K562 (cell line): Measurements from ENCODE around the gene BPHL. TPM values are rescaled to one million over a fixed set of nuclear protein-coding genes. Genes with fewer than 3 reads are reported as not detected.
A peak's percentile ranks its signal among the peaks of the same experiment; 100 is the strongest.

Experiments used
- BRF1 ChIP-seq: IDR thresholded peaks from 3 replicates; pipeline ENCODE4 v1.6.1; 2011; ENCODE audit warnings: borderline replicate concordance, mild to moderate bottlenecking; ENCODE audit not compliant: insufficient read length; ENCODE audit errors: extremely low read depth
- CCNT2 ChIP-seq: IDR thresholded peaks from 2 replicates; pipeline ENCODE4 v1.6.1; 2011; ENCODE audit warnings: borderline replicate concordance, low read depth, mild to moderate bottlenecking, moderate library complexity, mixed read lengths, low read length; ENCODE audit not compliant: insufficient read length; ENCODE audit errors: extremely low read depth
- CREB5 ChIP-seq: fragments of 250-450 bp; sonication (Bioruptor Pico); IDR thresholded peaks from 2 replicates; pipeline ENCODE4 v1.5.0; 2020; ENCODE audit warnings: mild to moderate bottlenecking
- FIP1L1 ChIP-seq: fragments of 200-400 bp; formaldehyde crosslinking; IDR thresholded peaks from 2 replicates; pipeline ENCODE4 v1.6.1; 2018; ENCODE audit warnings: mild to moderate bottlenecking, low read depth, low read length; ENCODE audit not compliant: poor library complexity, severe bottlenecking
- FOXK1 ChIP-seq: sonication (generic); formaldehyde crosslinking; IDR thresholded peaks from 2 replicates; pipeline ENCODE4 v1.8.0; 2022; ENCODE audit warnings: missing genetic modification reagents, mild to moderate bottlenecking, borderline replicate concordance
- ILF3 ChIP-seq: fragments of 450-650 bp; IDR thresholded peaks from 2 replicates; pipeline ENCODE4 v1.6.1; 2018; ENCODE audit warnings: antibody characterized with exemption, mild to moderate bottlenecking, moderate library complexity, borderline replicate concordance
- MBD1 ChIP-seq: fragments of 250-450 bp; sonication (Bioruptor Pico); IDR thresholded peaks from 2 replicates; pipeline ENCODE4 v1.8.0; 2022; ENCODE audit warnings: inconsistent platforms
- MCM7 ChIP-seq, 2 experiments: fragments of 450-650 bp; IDR thresholded peaks; 2 replicates each; pipeline ENCODE4 v1.6.1; 2016 to 2018
- NCOA2 ChIP-seq, 2 experiments: fragments of 450-650 bp; IDR thresholded peaks; 2 replicates each; pipeline ENCODE4 v1.6.1; 2018; ENCODE audit warnings: mild to moderate bottlenecking in 2 of 2, moderate library complexity in 1 of 2; ENCODE audit not compliant: partially characterized antibody in 2 of 2
- NRF1 ChIP-seq, 2 experiments: fragments of 450-650 bp; IDR thresholded peaks in 1 of 2; conservative IDR thresholded peaks in 1 of 2; 2 replicates each; pipeline ENCODE4 v1.6.1; 2014; ENCODE audit warnings: mild to moderate bottlenecking in 2 of 2
- PHB2 ChIP-seq: fragments of 450-650 bp; IDR thresholded peaks from 2 replicates; pipeline ENCODE4 v1.6.1; 2017; ENCODE audit warnings: low read depth
- POLR2AphosphoS2 ChIP-seq: IDR thresholded peaks from 2 replicates; pipeline ENCODE4 v1.6.1; 2012; ENCODE audit warnings: low read length, improper control_type of control experiment
- PRPF4 ChIP-seq: fragments of 200-400 bp; formaldehyde crosslinking; IDR thresholded peaks from one replicate; pipeline ENCODE4 v1.6.1; 2017; ENCODE audit warnings: low read length, low read depth, mild to moderate bottlenecking; ENCODE audit not compliant: insufficient read depth, poor library complexity, severe bottlenecking
- RBM17 ChIP-seq: fragments of 200-400 bp; formaldehyde crosslinking; IDR thresholded peaks from 2 replicates; pipeline ENCODE4 v1.6.1; 2017; ENCODE audit warnings: low read depth, mild to moderate bottlenecking, low read length, borderline replicate concordance
- ZFP1 ChIP-seq: fragments of 450-650 bp; formaldehyde crosslinking; IDR thresholded peaks from 2 replicates; pipeline ENCODE4 v1.4.0; 2020; ENCODE audit warnings: mild to moderate bottlenecking, mixed read lengths
- ZFPM2 ChIP-seq: fragments of 250-450 bp; sonication (Bioruptor Pico); IDR thresholded peaks from 2 replicates; pipeline ENCODE4 v1.5.1; 2022; ENCODE audit warnings: mild to moderate bottlenecking
- polyA plus RNA-seq, 8 experiments: library from polyadenylated mRNA; depleted of rRNA in 4 of 8; stranded (reverse) in 5 of 8; unstranded in 3 of 8; fragments of >200 nt; fragmentation: Nextera tagmentation in 2 of 8; fragmentation: Illumina TruSeq in 1 of 8; extraction: Ambion mirVana in 2 of 8; extraction: Trizol in 1 of 8; gene quantifications; 2 replicates each; pipeline versions ENCODE4 v1.2.1 to v1.2.3, GENCODE V29; 2011 to 2014; ENCODE audit warnings: inconsistent platforms in 1 of 8, missing spikeins in 1 of 8
- total RNA-seq, 7 experiments: library from RNA; depleted of rRNA in 6 of 7; stranded (reverse); fragments of >200 nt in 6 of 7; fragmentation: Illumina TruSeq in 2 of 7; extraction: Trizol in 2 of 7; gene quantifications; 2 replicates each; pipeline versions ENCODE4 v1.2.1 to v1.2.3, GENCODE V29; 2011 to 2021; ENCODE audit warnings: low replicate concordance in 1 of 7
- TF ChIP-seq, protein P1 (sequence below), 2 experiments: fragments of 450-650 bp; IDR thresholded peaks; 2 replicates each; pipeline ENCODE4 v1.6.1; 2018; ENCODE audit warnings: mild to moderate bottlenecking in 2 of 2, low read depth in 1 of 2; ENCODE audit not compliant: partially characterized antibody in 2 of 2
- TF ChIP-seq, protein P2 (sequence below): sonication (generic); formaldehyde crosslinking; IDR thresholded peaks from 2 replicates; pipeline ENCODE4 v1.8.0; 2022; ENCODE audit warnings: mild to moderate bottlenecking, missing genetic modification reagents

The BPHL gene
- total and polyA plus RNA-seq, 9 of the 15 experiments (the other 6 are each of a cell fraction or from before 2014, with no cell fraction given) = 3.5 to 17.4 (median 8.2) TPM

GRCh38 chr6:3159805-3160781 lies 41.6 kb downstream of the BPHL start (continued):
- TF ChIP-seq CCNT2 = peak; percentile 64
- TF ChIP-seq PHB2 = no peak
- no peak for TF ChIP-seq FIP1L1
- peak; percentile 50 to 60 for TF ChIP-seq NRF1 (conservative IDR thresholded peaks at IDR 0.05 in 1 of 2, IDR thresholded peaks at IDR 0.05 in 1 of 2)
- TF ChIP-seq POLR2AphosphoS2 = peak; percentile 69; the same call in 1 of the 2 replicates
- no peak for TF ChIP-seq CREB5
- peak; percentile 45; the same call in 1 of the 2 replicates for TF ChIP-seq FOXK1 (CRISPR knock-in tag)
- TF ChIP-seq PRPF4 = no peak
- TF ChIP-seq, protein P1, sequence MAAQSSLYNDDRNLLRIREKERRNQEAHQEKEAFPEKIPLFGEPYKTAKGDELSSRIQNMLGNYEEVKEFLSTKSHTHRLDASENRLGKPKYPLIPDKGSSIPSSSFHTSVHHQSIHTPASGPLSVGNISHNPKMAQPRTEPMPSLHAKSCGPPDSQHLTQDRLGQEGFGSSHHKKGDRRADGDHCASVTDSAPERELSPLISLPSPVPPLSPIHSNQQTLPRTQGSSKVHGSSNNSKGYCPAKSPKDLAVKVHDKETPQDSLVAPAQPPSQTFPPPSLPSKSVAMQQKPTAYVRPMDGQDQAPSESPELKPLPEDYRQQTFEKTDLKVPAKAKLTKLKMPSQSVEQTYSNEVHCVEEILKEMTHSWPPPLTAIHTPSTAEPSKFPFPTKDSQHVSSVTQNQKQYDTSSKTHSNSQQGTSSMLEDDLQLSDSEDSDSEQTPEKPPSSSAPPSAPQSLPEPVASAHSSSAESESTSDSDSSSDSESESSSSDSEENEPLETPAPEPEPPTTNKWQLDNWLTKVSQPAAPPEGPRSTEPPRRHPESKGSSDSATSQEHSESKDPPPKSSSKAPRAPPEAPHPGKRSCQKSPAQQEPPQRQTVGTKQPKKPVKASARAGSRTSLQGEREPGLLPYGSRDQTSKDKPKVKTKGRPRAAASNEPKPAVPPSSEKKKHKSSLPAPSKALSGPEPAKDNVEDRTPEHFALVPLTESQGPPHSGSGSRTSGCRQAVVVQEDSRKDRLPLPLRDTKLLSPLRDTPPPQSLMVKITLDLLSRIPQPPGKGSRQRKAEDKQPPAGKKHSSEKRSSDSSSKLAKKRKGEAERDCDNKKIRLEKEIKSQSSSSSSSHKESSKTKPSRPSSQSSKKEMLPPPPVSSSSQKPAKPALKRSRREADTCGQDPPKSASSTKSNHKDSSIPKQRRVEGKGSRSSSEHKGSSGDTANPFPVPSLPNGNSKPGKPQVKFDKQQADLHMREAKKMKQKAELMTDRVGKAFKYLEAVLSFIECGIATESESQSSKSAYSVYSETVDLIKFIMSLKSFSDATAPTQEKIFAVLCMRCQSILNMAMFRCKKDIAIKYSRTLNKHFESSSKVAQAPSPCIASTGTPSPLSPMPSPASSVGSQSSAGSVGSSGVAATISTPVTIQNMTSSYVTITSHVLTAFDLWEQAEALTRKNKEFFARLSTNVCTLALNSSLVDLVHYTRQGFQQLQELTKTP (IDR thresholded peaks at IDR 0.05; ENCODE audit: low read depth in 1 of 2, partially characterized antibody in 2 of 2) = peak in 1 of 2 experiments; percentile 19
- no peak for TF ChIP-seq MCM7 (IDR thresholded peaks at IDR 0.05)
- TF ChIP-seq, protein P2, sequence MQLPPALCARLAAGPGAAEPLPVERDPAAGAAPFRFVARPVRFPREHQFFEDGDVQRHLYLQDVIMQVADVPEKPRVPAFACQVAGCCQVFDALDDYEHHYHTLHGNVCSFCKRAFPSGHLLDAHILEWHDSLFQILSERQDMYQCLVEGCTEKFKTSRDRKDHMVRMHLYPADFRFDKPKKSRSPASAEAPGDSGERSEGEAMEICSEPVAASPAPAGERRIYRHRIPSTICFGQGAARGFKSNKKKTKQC (CRISPR knock-in tag) = peak; percentile 33; the same call in 1 of the 2 replicates
- no peak for TF ChIP-seq ZFP1 (CRISPR knock-in tag)
- TF ChIP-seq ZFPM2 (CRISPR knock-in tag) = no peak
- TF ChIP-seq NCOA2 (IDR thresholded peaks at IDR 0.05; ENCODE audit: partially characterized antibody in 2 of 2) = no peak
- TF ChIP-seq RBM17 = no peak
- TF ChIP-seq MBD1 (CRISPR knock-in tag) = 0 out of 2 replicates have a peak, but pooled peaks have one; percentile 5
- TF ChIP-seq BRF1 = no peak
- TF ChIP-seq ILF3 = no peak; the same call in 1 of the 2 replicates
